H1 (cell line): ENCODE measurements around the gene WDR38. TPM values are rescaled to one million over a fixed set of nuclear protein-coding genes. Genes with fewer than 3 reads are reported as not detected.

Experiments used
- CTCF ChIA-PET: fragments of 300-600 bp; sonication (Branson Sonifier 250); formaldehyde crosslinking; loops from one replicate; lab custom pipeline; 2021; ENCODE audit not compliant: partially characterized antibody; lab: Charles Lee
- POLR2A ChIA-PET: fragments of 300-600 bp; sonication (Branson Sonifier 250); formaldehyde crosslinking; loops from one replicate; lab custom pipeline; 2021; ENCODE audit warnings: inconsistent platforms; ENCODE audit not compliant: partially characterized antibody; lab: Charles Lee
- DNase-seq, 2 experiments: peaks; one replicate each; pipeline versions ENCODE4 v3.0.0 to v3.0.0-alpha.2; 2010 to 2022; ENCODE audit warnings: low spot score in 2 of 2, low read depth in 1 of 2, mixed read lengths in 1 of 2
- FAIRE-seq: peaks from 2 replicates; lab custom pipeline; 2011; peaks lifted over from hg19 to GRCh38; lab: Jason Lieb, UNC
- H2AFZ ChIP-seq: 2 replicates; pipeline ENCODE4 v1.8.1; 2012; ENCODE audit warnings: low read length, inconsistent platforms
- H2AK5ac ChIP-seq: 2 replicates; pipeline ENCODE4 v1.6.1; 2013; ENCODE audit warnings: low read depth, low read length
- H2BK120ac ChIP-seq: replicated peaks from 2 replicates; pipeline ENCODE3; 2013; ENCODE audit warnings: low read depth, low read length, inconsistent platforms
- H2BK12ac ChIP-seq: 2 replicates; pipeline ENCODE4 v1.6.1; 2013; ENCODE audit warnings: low read depth, low read length
- H2BK15ac ChIP-seq: 2 replicates; pipeline ENCODE4 v1.6.1; 2013; ENCODE audit warnings: low read length
- H2BK20ac ChIP-seq: 2 replicates; pipeline ENCODE4 v1.6.1; 2013; ENCODE audit warnings: low read length
- H2BK5ac ChIP-seq: 2 replicates; pipeline ENCODE4 v1.6.1; 2013; ENCODE audit warnings: low read depth, low read length
- H3K14ac ChIP-seq: 2 replicates; pipeline ENCODE4 v1.6.1; 2013; ENCODE audit warnings: inconsistent platforms; ENCODE audit not compliant: insufficient read length
- H3K18ac ChIP-seq: 2 replicates; pipeline ENCODE4 v1.6.1; 2013; ENCODE audit warnings: low read length; ENCODE audit errors: extremely low read depth
- H3K23ac ChIP-seq: 2 replicates; pipeline ENCODE4 v1.6.1; 2013; ENCODE audit warnings: inconsistent platforms; ENCODE audit not compliant: insufficient read length
- H3K23me2 ChIP-seq: 2 replicates; pipeline ENCODE4 v1.6.1; 2013; ENCODE audit warnings: low read depth, low read length
- H3K27ac ChIP-seq: 2 replicates; pipeline ENCODE4 v1.6.1; 2011; ENCODE audit warnings: low read depth, low read length, inconsistent platforms
- H3K27me3 ChIP-seq, 4 experiments: replicated peaks in 1 of 4; 1 replicate in 1 of 4; 2 replicates in 3 of 4; pipeline versions ENCODE4 v1.6.1 to v1.8.1; 2011 to 2013; ENCODE audit warnings: low read length in 3 of 4, mild to moderate bottlenecking in 3 of 4, inconsistent platforms in 2 of 4, mixed read lengths in 2 of 4, moderate library complexity in 1 of 4; ENCODE audit not compliant: control insufficient read depth in 3 of 4, insufficient read depth in 3 of 4; ENCODE audit errors: extremely low read depth in 1 of 4
- H3K36me3 ChIP-seq, 4 experiments: 2 replicates each; pipeline versions ENCODE4 v1.6.1 to v1.8.1; 2011 to 2013; ENCODE audit warnings: mild to moderate bottlenecking in 4 of 4, low read length in 3 of 4, moderate library complexity in 2 of 4, control low read depth in 1 of 4, inconsistent platforms in 1 of 4; ENCODE audit not compliant: insufficient read depth in 4 of 4, control insufficient read depth in 2 of 4
- H3K4ac ChIP-seq: replicated peaks from 2 replicates; pipeline ENCODE3; 2013; ENCODE audit warnings: low read length, low read depth, mixed read lengths, inconsistent platforms; ENCODE audit not compliant: insufficient read length
- H3K4me1 ChIP-seq, 4 experiments: replicated peaks in 1 of 4; 1 replicate in 1 of 4; 2 replicates in 3 of 4; pipeline versions ENCODE4 v1.6.1 to v1.8.1; 2011 to 2013; ENCODE audit warnings: low read length in 3 of 4, inconsistent platforms in 2 of 4, mixed read lengths in 1 of 4; ENCODE audit not compliant: insufficient read depth in 4 of 4, control insufficient read depth in 3 of 4
- H3K4me2 ChIP-seq, 2 experiments: 2 replicates each; pipeline versions ENCODE4 v1.6.1 to v1.8.1; 2011 to 2013; ENCODE audit warnings: low read depth in 2 of 2, low read length in 2 of 2, control low read depth in 1 of 2, inconsistent platforms in 1 of 2, mild to moderate bottlenecking in 1 of 2; ENCODE audit not compliant: insufficient read depth in 1 of 2
- H3K4me3 ChIP-seq, 4 experiments: fragments of 200-600, 300-600 bp in 1 of 4; sonication (generic), shearing (Covaris generic), sonication (Bioruptor Twin) in 1 of 4; 2 replicates each; pipeline versions ENCODE4 v1.5.1 to v1.8.1; 2011 to 2016; ENCODE audit warnings: low read length in 4 of 4, low read depth in 3 of 4, control low read depth in 2 of 4, inconsistent platforms in 2 of 4, mild to moderate bottlenecking in 2 of 4, mixed read lengths in 1 of 4, moderate library complexity in 1 of 4; ENCODE audit not compliant: insufficient read depth in 2 of 4; ENCODE audit errors: extremely low read depth in 1 of 4
- H3K56ac ChIP-seq: replicated peaks from 2 replicates; pipeline ENCODE3; 2013; ENCODE audit warnings: low read depth, mild to moderate bottlenecking, mixed read lengths, low read length, inconsistent platforms; ENCODE audit not compliant: insufficient read length
- H3K79me1 ChIP-seq: 2 replicates; pipeline ENCODE4 v1.6.1; 2013; ENCODE audit warnings: low read depth, low read length, control low read depth
- H3K79me2 ChIP-seq, 2 experiments: 2 replicates each; pipeline versions ENCODE4 v1.6.1 to v1.8.1; 2012 to 2013; ENCODE audit warnings: low read length in 2 of 2, mild to moderate bottlenecking in 2 of 2, inconsistent platforms in 1 of 2; ENCODE audit not compliant: insufficient read depth in 2 of 2, control insufficient read depth in 1 of 2
- H3K9ac ChIP-seq, 4 experiments: replicated peaks in 1 of 4; 1 replicate in 1 of 4; 2 replicates in 3 of 4; pipeline versions ENCODE4 v1.6.1 to v1.8.1; 2011 to 2013; ENCODE audit warnings: low read depth in 3 of 4, low read length in 3 of 4, control low read depth in 2 of 4, mild to moderate bottlenecking in 2 of 4, moderate library complexity in 2 of 4, inconsistent platforms in 1 of 4; ENCODE audit errors: extremely low read depth in 1 of 4
- H3K9me3 ChIP-seq, 2 experiments: 2 replicates each; pipeline versions ENCODE4 v1.6.1 to v1.8.1; 2012 to 2013; ENCODE audit warnings: mild to moderate bottlenecking in 2 of 2, moderate library complexity in 2 of 2, control low read depth in 1 of 2, inconsistent platforms in 1 of 2, low read depth in 1 of 2, low read length in 1 of 2, mixed read lengths in 1 of 2; ENCODE audit not compliant: insufficient read depth in 2 of 2
- H4K20me1 ChIP-seq, 2 experiments: replicated peaks in 1 of 2; 2 replicates each; pipeline versions ENCODE3 to v1.8.1; 2011 to 2013; ENCODE audit warnings: inconsistent platforms in 2 of 2, low read length in 2 of 2, mild to moderate bottlenecking in 1 of 2; ENCODE audit not compliant: insufficient read depth in 2 of 2, control insufficient read depth in 1 of 2
- H4K5ac ChIP-seq: 2 replicates; pipeline ENCODE4 v1.6.1; 2013; ENCODE audit warnings: low read length, low read depth, mixed read lengths, inconsistent platforms; ENCODE audit not compliant: insufficient read length
- H4K8ac ChIP-seq: 2 replicates; pipeline ENCODE4 v1.8.0; 2013; ENCODE audit warnings: mild to moderate bottlenecking, moderate library complexity, low read length, inconsistent platforms; ENCODE audit not compliant: insufficient read depth; ENCODE audit errors: extremely low read depth
- H4K91ac ChIP-seq: replicated peaks from 2 replicates; pipeline ENCODE3; 2013; ENCODE audit warnings: low read length, mixed read lengths, inconsistent platforms; ENCODE audit not compliant: insufficient read length
- CBX8 ChIP-seq: fragments of 300-800, 300-1000 bp; sonication (generic); IDR thresholded peaks from 2 replicates; pipeline ENCODE4 v1.7.1; 2016; ENCODE audit warnings: low read depth, low read length, borderline replicate concordance
- EP300 ChIP-seq, 2 experiments: IDR thresholded peaks; 1 replicate in 1 of 2; 2 replicates in 1 of 2; pipeline ENCODE4 v1.6.1; 2011 to 2012; ENCODE audit warnings: low read depth in 2 of 2, low read length in 2 of 2, mild to moderate bottlenecking in 2 of 2, borderline replicate concordance in 1 of 2, inconsistent platforms in 1 of 2, moderate library complexity in 1 of 2
- GABPA ChIP-seq: IDR thresholded peaks from 2 replicates; pipeline ENCODE4 v1.6.1; 2011; ENCODE audit warnings: mild to moderate bottlenecking, low read length, moderate library complexity, borderline replicate concordance; ENCODE audit not compliant: insufficient read depth
- POLR2A ChIP-seq, 2 experiments: IDR thresholded peaks; 1 replicate in 1 of 2; 2 replicates in 1 of 2; pipeline ENCODE4 v1.6.1; 2011; ENCODE audit warnings: low read depth in 2 of 2, low read length in 2 of 2, mild to moderate bottlenecking in 2 of 2; ENCODE audit errors: control extremely low read depth in 1 of 2
- POU5F1 ChIP-seq: IDR thresholded peaks from 2 replicates; pipeline ENCODE4 v1.6.1; 2011; ENCODE audit warnings: low read depth, mild to moderate bottlenecking, low read length, moderate library complexity
- TAF1 ChIP-seq: IDR thresholded peaks from 2 replicates; pipeline ENCODE4 v1.6.1; 2011; ENCODE audit warnings: mild to moderate bottlenecking, low read depth, low read length
- WGBS, 2 experiments: shearing (Covaris generic) in 1 of 2; methylation state at CpG; one replicate each; pipeline versions ENCODE4 v1.1.6 to v1.1.7; 2013 to 2015; ENCODE audit warnings: low lambda C conversion rate in 2 of 2, mixed read lengths in 2 of 2, inconsistent platforms in 1 of 2, low coverage in 1 of 2, missing lambda C conversion rate in 1 of 2; ENCODE audit not compliant: insufficient replicate concordance in 2 of 2, insufficient coverage in 1 of 2, insufficient read length in 1 of 2; ENCODE audit errors: extremely low coverage in 1 of 2, missing lambda C conversion rate in 1 of 2; 5-methylcytosine and 5-hydroxymethylcytosine counted together
- polyA plus RNA-seq, 7 experiments: library from polyadenylated mRNA; depleted of rRNA in 3 of 7; stranded (reverse) in 5 of 7; unstranded in 2 of 7; fragments of >200 nt in 5 of 7; fragments of 200-250 nt in 2 of 7; gene quantifications; 1 replicate in 5 of 7; 2 replicates in 1 of 7; 4 replicates in 1 of 7; pipeline versions ENCODE4 v1.2.1 to v1.2.3, GENCODE V29; 2011 to 2013; ENCODE audit warnings: missing spikeins in 2 of 7, mixed read lengths in 2 of 7
- total RNA-seq: library from RNA; stranded (reverse); fragmentation: NEBNext Ultra II Directional; extraction: Animal tissue kit (Norgen Biotek cat#: 25700); gene quantifications from 2 replicates; pipeline ENCODE4 v1.2.1, GENCODE V29; 2021

WDR38 gene
- total and polyA plus RNA-seq, 2 of the 8 experiments (the other 6 are each of a cell fraction or from before 2014, with no cell fraction given): not detected

DNA sequence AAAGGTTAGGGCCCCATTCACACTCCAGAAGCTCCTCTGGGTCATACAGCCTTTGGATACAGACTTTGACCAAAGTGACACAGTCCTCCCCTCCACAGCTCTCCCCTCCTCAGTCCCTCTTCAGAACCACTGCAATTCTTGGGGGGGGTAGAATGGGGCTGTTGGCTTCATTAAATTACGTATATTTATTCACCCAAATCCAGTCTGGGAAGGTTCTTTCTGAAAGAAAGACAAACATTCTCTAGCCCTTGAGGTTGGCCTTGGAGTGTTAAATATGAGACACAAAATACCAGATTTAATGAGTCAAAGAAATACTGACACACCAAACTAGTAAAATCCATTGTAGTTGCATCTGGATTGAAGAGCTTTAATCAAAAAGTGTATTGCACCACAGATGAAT lies 24.8 kb downstream of the WDR38 start:
- Histone ChIP-seq H2BK120ac (no peak overlapping the region), H2AK5ac (no peak overlapping the region), H4K91ac (no peak overlapping the region), H2AFZ (no peak overlapping the region), H3K18ac (no peak overlapping the region), H2BK20ac (no peak overlapping the region), H3K56ac (no peak overlapping the region), H3K23me2 (0 out of 2 replicates have a peak, but pooled peaks cover 4% of the 10 kb centered on the region), H3K36me3 (peaks cover 12 to 51% (median 24%) of the 10 kb centered on the region in 4 experiments), H3K23ac (no peak overlapping the region), H4K5ac (no peak overlapping the region), H2BK5ac (no peak overlapping the region), H3K4me1 (peaks cover 5 to 17% (median 13%) of the 10 kb centered on the region in 4 experiments), H3K27ac (no peak overlapping the region), H3K14ac (no peak overlapping the region), H4K8ac (no peak overlapping the region), H3K4me2 (no peak overlapping the region), H3K4me3 (no peak overlapping the region), H3K27me3 (no peaks in the 10 kb centered on the region), H3K79me1 (peaks cover 6% of the 10 kb centered on the region; the same call in 1 of the 2 replicates), H2BK12ac (no peak overlapping the region), H3K4ac (no peak overlapping the region), H4K20me1 (peaks cover 3 to 18% of the 10 kb centered on the region in 2 experiments), H3K79me2 (peaks cover 5 to 13% of the 10 kb centered on the region in 2 experiments), H2BK15ac (no peak overlapping the region), H3K9me3 (peaks cover 0 to 3% of the 10 kb centered on the region in 2 experiments; a peak in 1 of 4 replicates), H3K9ac (no peak overlapping the region)
- 92% methylated on average over 1 of the region's 1 CpG; no CpG with 5 or more reads in 1 of the 2 experiments for WGBS, 2 experiments
- POLR2A ChIA-PET: interaction anchor here (0.8 to 31.1 kb wide), 6 partner anchors 10 to 106 kb away, joined by 3 to 573 read pairs (median 4); partner anchors contain the start of genes ARPC5L, NR6A1, RPL35 and WDR38
- CTCF ChIA-PET: interaction anchor here (0.6 to 3.4 kb wide), 10 partner anchors 14 to 106 kb away, joined by 3 to 21 read pairs (median 4); partner anchors contain the start of genes ARPC5L and WDR38
- DNase-seq (no peak), FAIRE-seq (no peak)
- no peak for TF ChIP-seq EP300 (IDR thresholded peaks at IDR 0.05; ENCODE audit: borderline replicate concordance in 1 of 2, low read depth in 2 of 2, low read length in 2 of 2)
- TF ChIP-seq TAF1: no peak
- no peak for TF ChIP-seq POU5F1
- TF ChIP-seq GABPA: no peak
- TF ChIP-seq CBX8: no peak
- no peak for TF ChIP-seq POLR2A (IDR thresholded peaks at IDR 0.05; ENCODE audit: control extremely low read depth in 1 of 2, low read depth in 2 of 2, low read length in 2 of 2)
